HFFc6 (cell line): ENCODE results near the gene MANEAL. TPM values are rescaled to one million over a fixed set of nuclear protein-coding genes. Genes with fewer than 3 reads are reported as not detected.
A peak's percentile ranks its signal among the peaks of the same experiment; 100 is the strongest.

Experiments
- DNase-seq: peaks from one replicate; pipeline ENCODE4 v3.0.0-alpha.2; 2018
- H3K27ac Mint-ChIP-seq: 2 replicates; pipeline ENCODE4 v1.8.0; 2020; ENCODE audit warnings: mild to moderate bottlenecking, mixed read lengths
- H3K27me3 Mint-ChIP-seq: 2 replicates; pipeline ENCODE4 v1.8.0; 2021; ENCODE audit warnings: mild to moderate bottlenecking, moderate library complexity, mixed read lengths; ENCODE audit not compliant: insufficient read depth
- H3K36me3 Mint-ChIP-seq: 2 replicates; pipeline ENCODE4 v1.8.0; 2021; ENCODE audit warnings: low read depth, mixed read lengths
- H3K4me1 Mint-ChIP-seq: 2 replicates; pipeline ENCODE4 v1.8.0; 2020; ENCODE audit warnings: low read depth, mixed read lengths
- H3K4me3 Mint-ChIP-seq: 2 replicates; pipeline ENCODE4 v1.8.0; 2020; ENCODE audit warnings: mild to moderate bottlenecking, moderate library complexity, mixed read lengths
- H3K9me3 Mint-ChIP-seq: 2 replicates; pipeline ENCODE4 v1.8.0; 2020; ENCODE audit warnings: mild to moderate bottlenecking, mixed read lengths
- total RNA-seq, 6 experiments: library from RNA; stranded (reverse); fragmentation: NEBNext Ultra II Directional; extraction: Animal tissue kit (Norgen Biotek cat#: 25700); gene quantifications; 2 replicates in 1 of 6; 3 replicates in 5 of 6; pipeline ENCODE4 v1.2.3, GENCODE V29; 2021
- TF ChIP-seq, protein P1 (sequence below): fragments of 200-600 bp; sonication (generic); IDR thresholded peaks from 2 replicates; pipeline ENCODE4 v1.5.0; 2021; ENCODE audit warnings: antibody characterized with exemption, mild to moderate bottlenecking

The MANEAL gene
- total RNA-seq, 6 experiments from 2014 or later = 9.5 to 11.1 (median 9.9) TPM

DNA sequence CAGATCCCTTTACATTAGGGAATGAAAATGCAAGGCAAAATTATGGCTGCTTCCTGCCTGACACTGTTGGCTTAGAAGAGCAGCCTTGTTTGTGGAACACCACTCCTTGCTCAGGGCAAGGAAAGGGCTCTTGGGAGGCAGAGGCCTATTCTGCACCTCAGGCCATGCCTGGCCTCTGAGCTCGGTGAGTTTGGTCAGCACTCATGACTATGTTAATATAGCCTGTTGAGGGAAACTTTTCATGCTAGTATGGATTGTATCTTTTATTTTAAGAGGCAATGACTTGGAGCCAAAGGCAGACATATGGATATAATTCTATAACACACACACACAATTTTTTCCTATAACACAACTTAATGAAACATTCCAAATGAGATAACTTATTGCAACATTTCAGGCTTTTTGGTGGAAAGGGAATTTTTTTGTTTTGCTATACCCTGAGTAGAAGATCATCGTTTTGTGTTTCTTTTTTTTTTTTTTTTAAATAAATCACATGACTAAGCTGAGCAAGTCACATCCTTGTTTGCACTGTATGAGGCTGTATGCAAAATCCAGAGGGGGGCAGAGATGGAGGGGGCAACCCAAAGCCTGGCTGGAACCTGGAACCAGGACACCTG is 20.0 kb downstream of the MANEAL start:
- peaks cover 18% of the 10 kb centered on the region for H3K36me3 Mint-ChIP-seq
- H3K27me3 Mint-ChIP-seq = peaks cover 10% of the 10 kb centered on the region

DNA sequence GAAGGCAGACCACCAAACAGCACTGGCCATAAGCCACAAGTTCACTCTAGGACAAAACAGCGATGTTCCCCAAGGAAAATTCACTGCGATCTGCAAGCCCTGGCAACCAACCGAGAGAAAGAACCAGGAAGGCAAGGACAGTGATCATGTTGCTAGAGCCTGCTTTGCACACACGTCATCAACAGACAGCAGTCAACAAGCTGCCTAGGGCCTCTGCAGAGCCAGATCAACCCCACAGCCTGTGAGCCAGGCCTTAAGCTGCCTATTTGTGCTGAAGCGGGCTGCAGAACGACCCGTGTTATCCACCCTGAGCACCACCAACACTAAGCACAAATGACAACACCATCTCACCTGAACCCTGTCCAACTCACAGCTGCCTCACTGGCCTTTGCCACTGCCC is 20.6 kb downstream of the MANEAL start:
- TF ChIP-seq, protein P1, sequence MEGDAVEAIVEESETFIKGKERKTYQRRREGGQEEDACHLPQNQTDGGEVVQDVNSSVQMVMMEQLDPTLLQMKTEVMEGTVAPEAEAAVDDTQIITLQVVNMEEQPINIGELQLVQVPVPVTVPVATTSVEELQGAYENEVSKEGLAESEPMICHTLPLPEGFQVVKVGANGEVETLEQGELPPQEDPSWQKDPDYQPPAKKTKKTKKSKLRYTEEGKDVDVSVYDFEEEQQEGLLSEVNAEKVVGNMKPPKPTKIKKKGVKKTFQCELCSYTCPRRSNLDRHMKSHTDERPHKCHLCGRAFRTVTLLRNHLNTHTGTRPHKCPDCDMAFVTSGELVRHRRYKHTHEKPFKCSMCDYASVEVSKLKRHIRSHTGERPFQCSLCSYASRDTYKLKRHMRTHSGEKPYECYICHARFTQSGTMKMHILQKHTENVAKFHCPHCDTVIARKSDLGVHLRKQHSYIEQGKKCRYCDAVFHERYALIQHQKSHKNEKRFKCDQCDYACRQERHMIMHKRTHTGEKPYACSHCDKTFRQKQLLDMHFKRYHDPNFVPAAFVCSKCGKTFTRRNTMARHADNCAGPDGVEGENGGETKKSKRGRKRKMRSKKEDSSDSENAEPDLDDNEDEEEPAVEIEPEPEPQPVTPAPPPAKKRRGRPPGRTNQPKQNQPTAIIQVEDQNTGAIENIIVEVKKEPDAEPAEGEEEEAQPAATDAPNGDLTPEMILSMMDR = no peak
- DNase-seq = no peak
- Mint-ChIP-seq H3K36me3 (peaks cover 18% of the 10 kb centered on the region), H3K27ac (peak overlapping the region; percentile 29; the same call in 1 of the 2 replicates), H3K9me3 (no peaks in the 10 kb centered on the region), H3K27me3 (peaks cover 7% of the 10 kb centered on the region), H3K4me1 (peaks cover 17% of the 10 kb centered on the region), H3K4me3 (no peak overlapping the region)

More for the DNA sequence above, 20.0 kb downstream of the MANEAL start:
- no peak for DNase-seq
- TF ChIP-seq, protein P1 = no peak
- H3K9me3 Mint-ChIP-seq = no peaks in the 10 kb centered on the region
- H3K4me1 Mint-ChIP-seq = peaks cover 20% of the 10 kb centered on the region
- peak overlapping the region; percentile 33; the same call in 1 of the 2 replicates for H3K27ac Mint-ChIP-seq
- no peak overlapping the region for H3K4me3 Mint-ChIP-seq

DNA sequence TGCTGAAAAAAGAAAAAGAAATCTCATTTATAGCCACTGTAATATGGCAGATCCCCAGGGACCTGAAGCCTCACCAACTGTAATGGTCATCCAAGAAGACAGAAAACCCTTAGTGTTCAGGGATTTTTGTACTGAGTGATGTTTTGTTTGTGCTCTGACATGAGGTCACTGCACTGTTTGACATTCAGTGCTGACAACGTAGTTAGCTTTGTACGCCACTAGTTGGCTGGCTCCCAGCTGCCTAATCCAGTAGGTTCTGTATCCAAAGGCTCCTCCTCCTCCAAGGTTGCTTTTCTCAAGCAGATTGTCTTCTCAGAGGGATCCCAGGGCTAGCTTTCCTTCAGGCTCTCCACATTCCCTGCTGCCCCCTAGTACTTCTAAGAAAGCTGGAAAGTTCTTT is 23.8 kb downstream of the MANEAL start:
- H3K4me1 Mint-ChIP-seq = no peaks in the 10 kb centered on the region
- TF ChIP-seq, protein P1 = no peak
- H3K27me3 Mint-ChIP-seq = peaks cover 7% of the 10 kb centered on the region
- peaks cover 24% of the 10 kb centered on the region for H3K36me3 Mint-ChIP-seq
- no peak for DNase-seq
- no peaks in the 10 kb centered on the region for H3K9me3 Mint-ChIP-seq
- H3K27ac Mint-ChIP-seq = no peak overlapping the region
- H3K4me3 Mint-ChIP-seq = no peak overlapping the region

DNA sequence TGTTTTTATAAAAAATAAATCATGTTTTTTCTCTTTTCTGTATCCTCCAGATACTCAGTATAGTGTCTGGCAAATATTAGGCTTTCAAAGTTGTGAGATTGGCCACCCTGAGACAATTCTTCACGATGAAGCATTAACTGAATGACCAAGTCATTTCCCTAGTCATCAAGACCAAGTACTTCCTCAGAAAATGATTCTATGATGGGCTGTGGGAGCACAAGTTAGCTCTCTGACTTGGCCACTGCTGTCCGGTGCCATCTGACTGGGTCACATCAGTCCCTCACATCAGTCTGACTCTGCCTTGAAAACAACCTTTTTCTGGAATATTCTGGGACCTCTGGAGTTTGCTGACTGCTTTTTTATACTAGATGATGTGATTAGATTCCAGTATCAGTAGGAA is 27.8 kb downstream of the MANEAL start:
- Mint-ChIP-seq H3K27ac (no peak overlapping the region), H3K9me3 (no peaks in the 10 kb centered on the region), H3K4me1 (peaks cover 9% of the 10 kb centered on the region), H3K36me3 (peaks cover 23% of the 10 kb centered on the region), H3K4me3 (no peak overlapping the region), H3K27me3 (peaks cover 3% of the 10 kb centered on the region)
- TF ChIP-seq, protein P1 = no peak
- DNase-seq = no peak

DNA sequence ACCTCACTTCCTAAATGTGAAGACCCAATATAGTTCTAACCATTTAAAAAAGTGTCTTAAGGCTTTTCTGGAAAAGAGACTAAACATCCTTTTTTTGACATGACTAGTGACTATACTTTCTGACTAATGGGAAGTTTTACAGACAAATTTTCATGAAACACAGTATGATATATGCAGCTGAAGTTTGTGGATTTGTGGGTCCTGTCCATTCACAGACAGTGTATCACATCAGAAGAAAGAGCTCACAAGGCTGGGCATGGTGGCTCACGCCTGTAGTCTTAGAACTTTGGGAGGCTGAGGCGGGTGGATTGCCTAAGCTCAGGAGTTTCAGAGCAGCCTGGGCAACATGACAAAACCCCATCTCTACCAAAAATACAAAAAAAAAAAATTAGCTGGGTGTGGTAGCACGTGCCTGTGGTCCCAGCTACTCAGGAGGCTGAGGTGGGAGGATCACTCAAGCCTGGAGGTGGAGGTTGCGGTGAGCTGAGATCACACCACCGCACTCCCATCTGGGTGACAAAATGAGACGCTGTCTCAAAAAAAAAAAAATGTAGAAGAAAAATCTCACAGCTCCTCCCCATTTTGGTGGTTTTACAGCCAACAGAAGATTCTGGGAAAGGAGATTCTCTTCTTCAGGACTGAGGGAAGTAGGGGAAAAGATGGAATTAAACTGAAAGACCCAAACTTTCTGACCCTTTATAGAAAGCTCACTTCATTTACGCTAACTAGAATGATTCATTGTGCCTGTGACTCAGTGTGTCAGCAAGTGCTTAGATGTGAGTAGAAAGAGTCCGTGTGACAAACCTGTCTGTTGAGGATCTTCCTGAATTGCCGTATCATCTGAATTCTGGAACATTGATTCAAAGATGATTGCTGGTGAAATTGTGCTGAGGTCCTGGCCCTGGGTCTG is 29.5 kb downstream of the MANEAL start:
- Mint-ChIP-seq H3K4me3 (no peak overlapping the region), H3K36me3 (peaks cover 34% of the 10 kb centered on the region), H3K9me3 (no peaks in the 10 kb centered on the region), H3K4me1 (peaks cover 9% of the 10 kb centered on the region), H3K27ac (peak overlapping the region; percentile 54), H3K27me3 (peaks cover 2% of the 10 kb centered on the region)
- TF ChIP-seq, protein P1 = no peak
- DNase-seq = no peak
